Middle frontal gyrus (tissue), 1 donor: Measurements from ENCODE around the gene EVI5.
"Not testable (repeated sequence)": the region's sequence is repeated elsewhere in the genome, so short reads cannot be mapped to it uniquely, and the experiment has no call there.

Experiments used
- DNase-seq: peaks from one replicate; pipeline ENCODE4 v3.0.0-alpha.2; 2015; ENCODE audit warnings: low spot score; ENCODE audit errors: extremely low spot score

The EVI5 gene

GRCh38 chr1:92749024-92749634 is 35.8 kb downstream of the EVI5 start:
- no peak for DNase-seq

GRCh38 chr1:92748138-92748537 is 36.8 kb downstream of the EVI5 start:
- no peak for DNase-seq

- no peak for DNase-seq
These were observed 37.2 kb downstream of the EVI5 start for GRCh38 chr1:92747735-92748134.

- DNase-seq, result not testable (repeated sequence)
These were observed 38.7 kb downstream of the EVI5 start for GRCh38 chr1:92746255-92746654.

GRCh38 chr1:92743221-92743620 is 41.7 kb downstream of the EVI5 start:
- DNase-seq, result no peak

- no peak for DNase-seq
These were observed 45.0 kb downstream of the EVI5 start for GRCh38 chr1:92739669-92740524.

GRCh38 chr1:92736395-92736794 is 48.5 kb downstream of the EVI5 start:
- no peak for DNase-seq

GRCh38 chr1:92730476-92730875 is 54.4 kb downstream of the EVI5 start:
- DNase-seq, result no peak

- no peak for DNase-seq
These were observed 56.2 kb downstream of the EVI5 start for GRCh38 chr1:92728697-92729096.

- not testable (repeated sequence) for DNase-seq
These were observed 61.2 kb downstream of the EVI5 start for GRCh38 chr1:92723713-92724112.

GRCh38 chr1:92721886-92722285 is 63.0 kb downstream of the EVI5 start:
- DNase-seq, result no peak

- DNase-seq, result not testable (repeated sequence)
These were observed 63.8 kb downstream of the EVI5 start for GRCh38 chr1:92721157-92721556.

GRCh38 chr1:92715476-92715951 is 69.4 kb downstream of the EVI5 start:
- not testable (repeated sequence) for DNase-seq

GRCh38 chr1:92713939-92714338 is 71.0 kb downstream of the EVI5 start:
- no peak for DNase-seq

GRCh38 chr1:92711473-92712165 is 73.3 kb downstream of the EVI5 start:
- DNase-seq, result no peak

GRCh38 chr1:92709738-92710137 is 75.2 kb downstream of the EVI5 start:
- DNase-seq, result no peak

- DNase-seq, result no peak
These were observed 76.4 kb downstream of the EVI5 start for GRCh38 chr1:92708368-92708950.

GRCh38 chr1:92707709-92708108 is 77.2 kb downstream of the EVI5 start:
- no peak for DNase-seq

GRCh38 chr1:92707292-92707691 is 77.6 kb downstream of the EVI5 start:
- no peak for DNase-seq

- DNase-seq, result no peak
These were observed 79.5 kb downstream of the EVI5 start for GRCh38 chr1:92705446-92705845.

- no peak for DNase-seq
These were observed 83.8 kb downstream of the EVI5 start for GRCh38 chr1:92701147-92701546.

GRCh38 chr1:92698932-92699331 is 86.0 kb downstream of the EVI5 start:
- DNase-seq, result no peak
